ENCODE results near the gene KLHL6. TPM values are rescaled to one million over a fixed set of nuclear protein-coding genes. Genes with fewer than 3 reads are reported as not detected.

Gene KLHL6
- polyA plus RNA-seq, 1 of the 3 experiments (the other 2 are of a cell fraction) = not detected

GRCh38 chr3:183541235-183541655 is 14.3 kb downstream of the KLHL6 start:
- no peak overlapping the region for H2AFZ ChIP-seq (ENCODE audit: low read depth)
- whole genome bisulfite sequencing (ENCODE audit: low lambda C conversion rate) = 62% methylated on average over 6 of the region's 6 CpGs

More at GRCh38 chr3:183541235-183541655, 14.3 kb downstream of the KLHL6 start:
- no peaks in the 10 kb centered on the region for H3F3A ChIP-seq (replicated peaks; ENCODE audit: insufficient read depth)
- POLR2A ChIA-PET = no interaction called here
- no peaks in the 10 kb centered on the region for H3K9me2 ChIP-seq
- H4K20me1 ChIP-seq (ENCODE audit: insufficient read depth) = no peaks in the 10 kb centered on the region
- H3K4me2 ChIP-seq = no peak overlapping the region
- no peak for DNase-seq
- H3K9ac ChIP-seq = no peak overlapping the region
- no peak overlapping the region for H3K27ac ChIP-seq (ENCODE audit: low read depth in 2 of 2, low read length in 1 of 2)
- no peak for TF ChIP-seq MXI1 (IDR thresholded peaks at IDR 0.05; ENCODE audit: low read depth, low read length)
- no peak for TF ChIP-seq RCOR1 (IDR thresholded peaks at IDR 0.05; ENCODE audit: low read length)
- TF ChIP-seq CHD2 (IDR thresholded peaks at IDR 0.05; ENCODE audit: low read length, partially characterized antibody) = no peak
- no peak for TF ChIP-seq USF1 (IDR thresholded peaks at IDR 0.05; ENCODE audit: borderline replicate concordance, low read depth)
- no peak for TF ChIP-seq JUND (IDR thresholded peaks at IDR 0.05)
- no peak for TF ChIP-seq SMC3 (IDR thresholded peaks at IDR 0.05; ENCODE audit: low read depth, low read length)
- no peak for TF ChIP-seq ELF1 (IDR thresholded peaks at IDR 0.05)
- TF ChIP-seq RXRA (IDR thresholded peaks at IDR 0.05; ENCODE audit: borderline replicate concordance, low read depth) = no peak
- TF ChIP-seq EZH2phosphoT487 (IDR thresholded peaks at IDR 0.05; ENCODE audit: borderline replicate concordance, low read depth) = no peak
- no peak for TF ChIP-seq REST (IDR thresholded peaks at IDR 0.05; ENCODE audit: low read depth, low read length)
- no peaks in the 10 kb centered on the region for H3K27me3 ChIP-seq (ENCODE audit: insufficient read depth)
- H3K79me2 ChIP-seq (ENCODE audit: insufficient read depth) = no peaks in the 10 kb centered on the region
- H3K9me3 ChIP-seq = no peaks in the 10 kb centered on the region
- H3K4me1 ChIP-seq (ENCODE audit: control insufficient read depth in 1 of 2, insufficient read depth in 2 of 2, low read depth in 1 of 2, low read length in 1 of 2) = no peaks in the 10 kb centered on the region; a peak in 1 of 4 replicates
- CTCF ChIA-PET = interaction anchor here (0.9 to 2.3 kb wide), 3 partner anchors 19 to 226 kb away, joined by 3 to 4 read pairs (median 4); no protein-coding TSS in a partner anchor
- H3K4me3 ChIP-seq (ENCODE audit: low read depth in 2 of 2, low read length in 1 of 2) = no peak overlapping the region
- H3K36me3 ChIP-seq (replicated peaks in 1 of 2; ENCODE audit: control insufficient read depth in 1 of 2, insufficient read depth in 2 of 2, low read length in 1 of 2) = no peaks in the 10 kb centered on the region

All from SK-N-SH (cell line).